PFSK-1 (cell line): ENCODE data around the gene CALML3.

ENCODE experiments used
- FOXP2 ChIP-seq: optimal IDR thresholded peaks from 2 replicates; pipeline ENCODE3; 2011; ENCODE audit warnings: borderline replicate concordance, control low read depth, inconsistent platforms; ENCODE audit not compliant: insufficient read depth; ENCODE audit errors: extremely low read length, extremely low read depth
- POLR2AphosphoS5 ChIP-seq: IDR thresholded peaks from 2 replicates; pipeline ENCODE4 v1.6.1; 2012; ENCODE audit warnings: low read depth, mild to moderate bottlenecking, control low read depth, low read length, moderate library complexity
- REST ChIP-seq, 2 experiments: IDR thresholded peaks; 2 replicates each; pipeline versions ENCODE4 v1.6.1 to v1.8.0; 2011 to 2012; ENCODE audit warnings: low read depth in 2 of 2, low read length in 2 of 2, control low read depth in 1 of 2, inconsistent platforms in 1 of 2, mild to moderate bottlenecking in 1 of 2, moderate library complexity in 1 of 2; ENCODE audit not compliant: insufficient read depth in 1 of 2
- SIN3A ChIP-seq: IDR thresholded peaks from 2 replicates; pipeline ENCODE4 v1.6.1; 2012; ENCODE audit warnings: mild to moderate bottlenecking, low read length, moderate library complexity, borderline replicate concordance; ENCODE audit not compliant: insufficient read depth
- TAF1 ChIP-seq: IDR thresholded peaks from 2 replicates; pipeline ENCODE4 v1.6.1; 2012; ENCODE audit warnings: low read length, control low read depth, borderline replicate concordance; ENCODE audit not compliant: insufficient read depth

The CALML3 gene

GRCh38 chr10:5530846-5531557 lies 6.2 kb downstream of the CALML3 start:
- no peak for TF ChIP-seq FOXP2
- TF ChIP-seq POLR2AphosphoS5 = no peak
- TF ChIP-seq TAF1 = no peak
- TF ChIP-seq SIN3A = no peak
- TF ChIP-seq REST (IDR thresholded peaks at IDR 0.05; ENCODE audit: insufficient read depth in 1 of 2, low read depth in 2 of 2, low read length in 2 of 2) = no peak

GRCh38 chr10:5531558-5532306 lies 7.0 kb downstream of the CALML3 start:
- TF ChIP-seq SIN3A (no peak), REST (IDR thresholded peaks at IDR 0.05; ENCODE audit: insufficient read depth in 1 of 2, low read depth in 2 of 2, low read length in 2 of 2) (no peak), TAF1 (no peak), POLR2AphosphoS5 (no peak), FOXP2 (no peak)

- TF ChIP-seq POLR2AphosphoS5 = no peak
- no peak for TF ChIP-seq FOXP2
- no peak for TF ChIP-seq REST (IDR thresholded peaks at IDR 0.05; ENCODE audit: insufficient read depth in 1 of 2, low read depth in 2 of 2, low read length in 2 of 2)
- no peak for TF ChIP-seq SIN3A
- TF ChIP-seq TAF1 = no peak
These were observed 7.5 kb downstream of the CALML3 start for GRCh38 chr10:5532307-5532605.

- TF ChIP-seq REST (IDR thresholded peaks at IDR 0.05; ENCODE audit: insufficient read depth in 1 of 2, low read depth in 2 of 2, low read length in 2 of 2) (no peak), POLR2AphosphoS5 (no peak), FOXP2 (no peak), SIN3A (no peak), TAF1 (no peak)
These were observed 7.9 kb downstream of the CALML3 start for GRCh38 chr10:5532618-5533097.
